Esophagus mucosa (tissue), 1 donor: ENCODE data around the gene PLXND1. TPM values are rescaled to one million over a fixed set of nuclear protein-coding genes. Genes with fewer than 3 reads are reported as not detected.
"Not testable (repeated sequence)": the region's sequence is repeated elsewhere in the genome, so short reads cannot be mapped to it uniquely, and the experiment has no call there.

Experiments used
- ATAC-seq: fragments of 200-7000 bp; cut with Tn5 transposase; one replicate; pipeline ENCODE4 v1.9.1; 2020
- total RNA-seq: library from RNA; stranded (reverse); gene quantifications from one replicate; pipeline ENCODE4 v1.2.4, GENCODE V29; 2023
- donor health status: DM: yes; HTN: yes; CAD: no.

Gene PLXND1, protein sequence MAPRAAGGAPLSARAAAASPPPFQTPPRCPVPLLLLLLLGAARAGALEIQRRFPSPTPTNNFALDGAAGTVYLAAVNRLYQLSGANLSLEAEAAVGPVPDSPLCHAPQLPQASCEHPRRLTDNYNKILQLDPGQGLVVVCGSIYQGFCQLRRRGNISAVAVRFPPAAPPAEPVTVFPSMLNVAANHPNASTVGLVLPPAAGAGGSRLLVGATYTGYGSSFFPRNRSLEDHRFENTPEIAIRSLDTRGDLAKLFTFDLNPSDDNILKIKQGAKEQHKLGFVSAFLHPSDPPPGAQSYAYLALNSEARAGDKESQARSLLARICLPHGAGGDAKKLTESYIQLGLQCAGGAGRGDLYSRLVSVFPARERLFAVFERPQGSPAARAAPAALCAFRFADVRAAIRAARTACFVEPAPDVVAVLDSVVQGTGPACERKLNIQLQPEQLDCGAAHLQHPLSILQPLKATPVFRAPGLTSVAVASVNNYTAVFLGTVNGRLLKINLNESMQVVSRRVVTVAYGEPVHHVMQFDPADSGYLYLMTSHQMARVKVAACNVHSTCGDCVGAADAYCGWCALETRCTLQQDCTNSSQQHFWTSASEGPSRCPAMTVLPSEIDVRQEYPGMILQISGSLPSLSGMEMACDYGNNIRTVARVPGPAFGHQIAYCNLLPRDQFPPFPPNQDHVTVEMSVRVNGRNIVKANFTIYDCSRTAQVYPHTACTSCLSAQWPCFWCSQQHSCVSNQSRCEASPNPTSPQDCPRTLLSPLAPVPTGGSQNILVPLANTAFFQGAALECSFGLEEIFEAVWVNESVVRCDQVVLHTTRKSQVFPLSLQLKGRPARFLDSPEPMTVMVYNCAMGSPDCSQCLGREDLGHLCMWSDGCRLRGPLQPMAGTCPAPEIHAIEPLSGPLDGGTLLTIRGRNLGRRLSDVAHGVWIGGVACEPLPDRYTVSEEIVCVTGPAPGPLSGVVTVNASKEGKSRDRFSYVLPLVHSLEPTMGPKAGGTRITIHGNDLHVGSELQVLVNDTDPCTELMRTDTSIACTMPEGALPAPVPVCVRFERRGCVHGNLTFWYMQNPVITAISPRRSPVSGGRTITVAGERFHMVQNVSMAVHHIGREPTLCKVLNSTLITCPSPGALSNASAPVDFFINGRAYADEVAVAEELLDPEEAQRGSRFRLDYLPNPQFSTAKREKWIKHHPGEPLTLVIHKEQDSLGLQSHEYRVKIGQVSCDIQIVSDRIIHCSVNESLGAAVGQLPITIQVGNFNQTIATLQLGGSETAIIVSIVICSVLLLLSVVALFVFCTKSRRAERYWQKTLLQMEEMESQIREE (N-terminal part only)
- total RNA-seq = 15.8 TPM

DNA sequence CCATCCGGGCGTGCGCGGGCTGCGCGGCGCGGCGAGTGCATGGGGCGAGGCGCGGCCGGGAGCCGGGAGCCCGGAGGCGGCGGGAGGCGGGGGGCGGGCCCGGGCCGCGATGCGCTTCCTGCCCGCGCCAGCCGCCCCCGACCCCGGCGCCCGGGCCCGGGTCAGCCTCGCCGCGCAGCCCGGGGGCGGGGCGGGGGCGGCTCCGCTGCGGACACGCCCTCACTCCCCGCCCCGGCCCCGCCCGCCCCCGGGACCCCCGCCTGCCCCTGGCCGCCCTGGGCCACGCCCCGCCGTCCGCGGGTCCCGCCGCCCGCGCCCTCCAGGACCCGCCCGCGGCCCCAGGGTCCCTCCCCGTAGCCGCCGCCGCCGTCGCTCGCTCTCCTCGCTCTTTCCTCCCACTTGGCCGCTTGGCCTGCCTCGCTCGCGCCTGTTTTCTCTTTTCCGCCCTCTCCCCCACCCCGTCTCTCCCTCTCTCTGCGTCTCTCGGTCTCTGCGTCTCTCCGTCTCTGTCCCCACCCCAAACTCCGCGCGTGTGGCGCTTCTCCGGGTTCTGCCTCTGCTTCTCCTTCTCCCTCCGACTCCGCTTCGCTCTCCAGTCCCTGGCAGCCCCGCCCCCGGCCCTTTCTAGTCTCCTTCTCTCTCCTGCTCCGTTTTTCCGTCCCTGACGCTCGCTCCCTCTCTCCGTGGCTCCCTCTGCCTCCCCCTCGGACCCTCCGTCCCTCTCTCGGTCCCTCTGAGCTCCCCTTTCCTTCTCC lies at the start of gene PLXND1:
Gene PLXND1, minus strand, starts transcription at position 41 of the 755 bp plus-strand sequence. Its CDS starts 37 bp downstream, at position 4.
- peak; percentile 47 for ATAC-seq

GRCh38 chr3:129655291-129655700 lies 48.8 kb upstream of the PLXND1 start:
- no peak for ATAC-seq

GRCh38 chr3:129654131-129654530 lies 47.7 kb upstream of the PLXND1 start:
- no peak for ATAC-seq

GRCh38 chr3:129653019-129653418 lies 46.5 kb upstream of the PLXND1 start:
- ATAC-seq = no peak

GRCh38 chr3:129651435-129652202 lies 45.1 kb upstream of the PLXND1 start:
- ATAC-seq = no peak

DNA sequence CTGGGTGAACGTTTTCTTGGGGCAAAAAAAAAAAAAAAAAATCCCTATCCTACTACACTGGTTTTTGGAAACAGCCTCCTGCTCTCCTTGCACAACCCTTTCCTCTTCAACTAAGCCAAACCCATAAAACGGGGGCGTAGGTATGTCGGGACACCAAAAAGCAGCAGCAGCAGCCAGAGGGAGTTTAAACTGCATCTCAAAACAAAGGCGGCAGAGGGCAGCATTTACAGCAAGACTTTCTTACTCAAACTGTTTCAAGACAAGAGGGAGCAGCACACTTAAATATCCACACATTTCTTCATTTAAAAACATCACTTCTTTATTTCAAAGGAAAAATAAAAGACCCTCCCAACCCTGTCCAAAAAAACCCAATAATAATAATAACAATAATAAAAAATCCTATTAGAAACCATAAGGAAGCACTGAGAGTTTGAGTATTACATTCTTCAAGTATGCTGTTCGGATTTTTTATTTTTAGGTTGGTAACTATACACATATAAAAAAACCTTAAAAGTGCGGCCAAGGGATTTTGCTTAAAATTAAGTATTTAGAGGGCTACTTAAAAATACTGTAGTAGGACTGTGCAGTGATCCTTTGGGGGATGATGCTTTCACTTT lies 43.9 kb upstream of the PLXND1 start:
- ATAC-seq = peak; percentile 70

- ATAC-seq = no peak
These were observed 41.9 kb upstream of the PLXND1 start for GRCh38 chr3:129648391-129648790.

GRCh38 chr3:129645286-129645685 lies 38.8 kb upstream of the PLXND1 start:
- no peak for ATAC-seq

- no peak for ATAC-seq
These were observed 38.4 kb upstream of the PLXND1 start for GRCh38 chr3:129644836-129645235.

DNA sequence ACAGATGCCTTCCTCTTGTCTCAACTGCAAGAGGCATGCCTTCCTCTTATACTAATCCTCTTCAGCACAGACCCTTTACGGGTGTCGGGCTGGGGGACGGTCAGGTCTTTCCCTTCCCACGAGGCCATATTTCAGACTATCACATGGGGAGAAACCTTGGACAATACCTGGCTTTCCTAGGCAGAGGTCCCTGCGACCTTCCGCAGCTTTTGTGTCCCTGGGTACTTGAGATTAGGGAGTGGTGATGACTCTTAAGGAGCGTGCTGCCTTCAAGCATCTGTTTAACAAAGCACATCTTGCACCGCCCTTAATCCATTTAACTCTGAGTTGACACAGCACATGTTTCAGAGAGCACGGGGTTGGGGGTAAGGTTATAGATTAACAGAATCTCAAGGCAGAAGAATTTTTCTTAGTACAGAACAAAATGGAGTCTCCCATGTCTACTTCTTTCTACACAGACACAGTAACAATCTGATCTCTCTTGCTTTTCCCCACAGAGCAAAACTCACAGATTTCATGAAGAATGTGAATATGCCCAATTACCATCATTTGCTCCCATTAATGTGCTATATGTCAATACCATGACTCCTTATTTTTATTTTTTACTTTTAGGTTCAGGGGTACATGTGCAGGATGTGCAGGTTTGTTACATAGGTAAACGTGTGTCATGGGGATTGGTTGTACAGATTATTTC lies 35.2 kb upstream of the PLXND1 start:
- not testable (repeated sequence) for ATAC-seq

DNA sequence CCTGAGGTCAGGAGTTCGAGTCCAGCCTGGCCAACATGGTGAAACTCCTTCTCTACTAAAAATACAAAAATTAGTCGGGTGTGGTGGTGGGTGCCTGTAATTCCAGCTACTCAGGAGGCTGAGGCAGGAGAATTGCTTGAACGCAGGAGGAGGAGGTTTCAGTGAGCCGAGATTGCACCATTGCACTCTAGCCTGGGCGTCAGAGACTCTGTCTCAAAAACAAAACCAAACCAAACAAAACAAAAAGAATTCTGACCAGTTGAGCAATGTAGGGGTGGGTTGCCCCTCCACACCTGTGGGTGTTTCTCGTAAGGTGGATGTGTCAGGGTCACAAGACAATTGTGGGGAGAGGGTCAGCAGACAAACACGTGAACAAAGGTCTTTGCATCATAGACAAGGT lies 34.5 kb upstream of the PLXND1 start:
- not testable (repeated sequence) for ATAC-seq

DNA sequence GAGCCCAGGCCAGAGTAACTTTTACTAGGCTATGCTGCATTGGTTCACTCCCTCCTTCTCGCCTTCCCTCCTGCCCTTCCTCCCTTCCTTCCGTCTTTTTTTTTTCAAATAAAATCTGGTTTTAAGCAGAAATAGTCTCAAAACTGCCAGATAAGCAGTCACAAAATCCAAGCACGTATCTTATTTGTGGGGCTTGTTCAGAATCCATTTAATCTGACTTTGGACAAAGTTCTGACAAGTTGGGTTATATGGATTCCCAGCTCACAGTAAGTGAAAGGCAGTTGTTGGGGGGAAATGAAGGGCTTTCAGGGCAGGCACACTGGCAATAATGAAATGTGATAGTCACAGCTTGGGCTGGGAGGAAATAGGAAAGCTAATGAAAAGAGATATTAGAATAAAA lies 32.0 kb upstream of the PLXND1 start:
- ATAC-seq = no peak

GRCh38 chr3:129636082-129636481 lies 29.6 kb upstream of the PLXND1 start:
- no peak for ATAC-seq

DNA sequence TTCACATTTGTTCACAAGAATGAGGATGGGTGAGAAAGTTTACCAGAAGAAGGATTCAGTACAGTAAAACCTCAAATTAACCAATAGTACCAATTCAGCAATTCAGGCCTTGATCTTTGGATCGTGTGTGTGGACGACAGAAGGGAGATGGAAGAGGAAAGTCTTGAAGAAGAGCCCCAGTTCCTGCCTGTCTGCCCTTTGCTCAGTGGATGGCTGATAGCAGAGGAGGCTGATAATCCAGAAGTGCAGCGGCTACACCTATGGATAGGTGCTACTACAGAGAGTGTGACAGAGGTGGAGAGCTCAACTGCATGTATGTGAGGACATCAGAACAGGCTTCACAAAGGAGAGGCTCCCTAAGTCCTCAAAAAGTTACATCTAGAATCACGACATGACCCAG lies 29.2 kb upstream of the PLXND1 start:
- no peak for ATAC-seq

- ATAC-seq = peak; percentile 84
These were observed 27.4 kb upstream of the PLXND1 start for GRCh38 chr3:129633751-129634481.

DNA sequence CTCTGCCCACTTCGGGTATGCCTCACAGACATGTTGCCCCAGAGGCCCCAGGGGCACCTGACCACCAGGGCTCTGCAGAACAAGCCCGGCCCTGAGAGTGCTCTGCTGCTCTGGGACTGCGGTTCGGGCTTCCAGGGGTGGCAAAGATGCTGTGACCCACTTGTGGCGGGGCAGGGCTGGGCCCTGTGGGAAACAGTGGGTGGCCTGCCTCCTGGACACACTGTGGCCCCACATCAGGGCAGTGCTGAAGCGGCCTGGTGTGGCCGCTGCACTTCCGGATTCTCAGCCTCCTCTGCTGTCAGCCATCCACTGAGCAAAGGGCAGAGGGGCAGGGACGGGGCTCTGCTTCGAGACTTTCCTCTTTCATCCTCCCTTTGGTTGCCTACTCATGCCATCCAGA lies 26.5 kb upstream of the PLXND1 start:
- no peak for ATAC-seq

- no peak for ATAC-seq
These were observed 26.1 kb upstream of the PLXND1 start for GRCh38 chr3:129632556-129632955.

DNA sequence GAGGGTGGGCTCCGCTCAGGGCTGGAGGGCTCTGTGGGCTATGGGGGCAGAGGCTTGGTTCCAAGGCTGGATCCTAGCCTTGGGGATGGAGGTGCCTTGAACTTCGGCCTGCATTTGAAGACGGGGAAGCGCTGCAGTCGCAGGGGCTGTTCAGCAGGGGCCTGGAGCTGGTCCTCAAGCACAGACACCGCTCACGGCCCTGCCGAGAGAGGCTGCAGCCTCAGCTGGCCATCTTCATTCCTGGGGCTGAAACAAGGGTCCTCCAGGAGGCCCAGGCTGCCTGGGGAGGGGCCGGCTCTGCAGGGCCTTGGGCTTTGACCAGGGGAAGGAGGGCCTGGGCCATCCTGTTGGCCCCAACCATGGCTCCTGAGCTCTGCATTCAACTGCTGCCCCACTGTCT lies 25.6 kb upstream of the PLXND1 start:
- ATAC-seq = no peak

DNA sequence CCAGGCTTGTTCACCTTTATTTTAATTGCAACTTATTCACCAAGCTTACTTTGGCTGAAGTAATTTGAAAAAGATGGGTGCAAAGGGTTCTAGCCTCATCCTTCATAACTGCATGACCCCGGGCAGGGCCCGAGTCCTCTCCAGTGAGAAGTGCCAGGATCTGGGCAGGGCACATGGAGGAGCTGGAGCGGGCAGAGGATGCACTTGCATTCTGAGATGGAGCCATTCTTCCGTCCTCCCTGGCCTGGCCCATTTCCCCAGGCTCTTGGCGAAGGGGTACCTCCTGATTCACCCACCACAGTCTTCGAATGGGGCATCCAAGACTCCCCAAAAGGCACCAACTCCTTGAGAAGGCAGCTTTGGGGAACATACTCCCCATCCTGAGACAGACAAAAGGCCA lies 22.5 kb upstream of the PLXND1 start:
- ATAC-seq = no peak
